Skin of body (tissue), 2 donors: ENCODE results near the gene PRKCH. TPM values are rescaled to one million over a fixed set of nuclear protein-coding genes. Genes with fewer than 3 reads are reported as not detected.

Experiments
- DNase-seq: peaks from one replicate; lab custom pipeline; 2025; lab: John Stamatoyannopoulos, UW
- total RNA-seq: library from RNA; depleted of rRNA; stranded (reverse); fragments of >200 nt; gene quantifications from one replicate; pipeline ENCODE4 v1.2.3, GENCODE V29; 2014

The PRKCH gene
- total RNA-seq: 50.0 TPM

DNA sequence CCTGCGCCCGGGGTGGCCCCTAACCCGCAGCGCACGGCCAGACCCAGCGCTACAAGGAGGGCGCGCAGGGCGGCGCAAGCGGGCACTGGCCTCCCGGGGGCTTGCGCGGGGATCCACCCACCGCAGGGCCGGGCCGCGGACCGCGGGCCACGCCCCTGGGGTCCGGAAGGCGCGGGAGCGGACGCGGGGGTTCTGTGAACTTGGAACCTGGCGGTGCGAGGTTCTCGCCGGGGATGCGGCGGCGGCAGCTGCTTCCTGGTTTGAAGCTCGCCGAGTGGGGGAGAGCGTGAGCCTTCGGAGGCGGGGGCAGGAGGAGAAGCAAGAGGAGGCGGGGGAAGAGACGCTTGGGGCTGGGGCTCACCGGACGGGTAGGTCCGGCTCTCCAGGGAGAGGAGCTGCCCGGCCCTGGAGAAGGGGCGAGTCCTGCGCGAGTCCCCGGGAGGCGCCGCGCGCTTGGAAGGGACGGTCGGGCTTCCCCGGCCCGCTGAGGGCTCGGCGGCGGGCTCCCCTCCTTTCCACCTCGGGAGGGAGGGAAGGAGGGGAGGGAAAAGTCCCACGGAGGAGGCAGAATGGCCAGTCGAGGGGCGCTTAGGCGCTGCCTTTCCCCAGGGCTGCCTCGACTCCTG, at the start of gene PRKCH:
Gene PRKCH, plus strand, starts transcription at position 195 of the 626 bp plus-strand sequence. CDS start 523 bp downstream, outside the sequence.
- peak; percentile 16 for DNase-seq

- no peak for DNase-seq
Measured at GRCh38 chr14:61277232-61277631, 44.1 kb upstream of the PRKCH start.

DNA sequence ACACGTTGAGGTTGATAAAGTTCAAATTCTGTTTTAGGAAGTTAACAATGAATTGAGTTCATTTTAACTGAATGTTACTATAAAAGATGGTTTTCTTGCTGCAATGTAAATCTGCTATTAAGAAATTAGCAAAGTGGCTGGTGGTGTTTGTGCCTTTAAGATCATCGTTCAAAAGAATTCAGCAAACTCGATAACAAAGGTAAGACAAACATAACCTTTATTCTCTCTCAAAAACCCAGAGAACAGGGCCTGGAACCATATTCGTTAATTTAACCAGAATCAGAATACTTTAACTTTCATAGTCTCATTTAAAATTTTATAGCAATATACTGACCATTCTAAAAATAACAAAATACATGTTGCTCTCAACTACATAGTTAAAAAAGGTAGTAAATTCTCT, 43.6 kb upstream of the PRKCH start:
- no peak for DNase-seq

DNA sequence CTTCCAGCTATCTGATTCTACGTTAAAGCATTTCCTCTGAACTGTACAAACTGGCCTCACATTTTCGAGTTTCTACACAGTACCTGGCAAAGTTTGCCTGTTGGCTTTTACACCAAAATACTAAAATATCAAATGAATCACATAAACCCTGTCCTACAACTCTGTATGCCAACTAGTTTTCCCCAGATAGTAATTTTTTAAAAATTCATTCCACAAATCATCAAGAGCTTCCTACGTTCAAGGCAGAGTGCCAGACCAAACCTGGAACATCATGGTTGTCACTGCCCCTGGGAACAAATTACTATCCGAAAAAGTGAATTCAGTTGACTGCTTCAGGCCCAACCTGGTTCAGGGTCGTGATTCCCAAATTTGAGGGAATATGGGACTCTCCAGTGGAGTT, 42.3 kb upstream of the PRKCH start:
- peak; percentile 65 for DNase-seq

GRCh38 chr14:61280092-61280525, 41.3 kb upstream of the PRKCH start:
- DNase-seq: no peak

- DNase-seq: no peak
Measured at GRCh38 chr14:61280526-61281185, 40.7 kb upstream of the PRKCH start.

GRCh38 chr14:61281186-61281947, 40.0 kb upstream of the PRKCH start, which contains the start of gene TMEM30B:
Gene TMEM30B, minus strand, starts transcription at chr14:61281338. Its CDS starts 191 bp downstream, at chr14:61281147.
- peak; percentile 22 for DNase-seq

GRCh38 chr14:61281948-61282275, 39.5 kb upstream of the PRKCH start:
- peak; percentile 72 for DNase-seq

GRCh38 chr14:61282746-61283145, 38.6 kb upstream of the PRKCH start:
- no peak for DNase-seq

- DNase-seq: no peak
Measured at GRCh38 chr14:61284001-61284400, 37.4 kb upstream of the PRKCH start.

DNA sequence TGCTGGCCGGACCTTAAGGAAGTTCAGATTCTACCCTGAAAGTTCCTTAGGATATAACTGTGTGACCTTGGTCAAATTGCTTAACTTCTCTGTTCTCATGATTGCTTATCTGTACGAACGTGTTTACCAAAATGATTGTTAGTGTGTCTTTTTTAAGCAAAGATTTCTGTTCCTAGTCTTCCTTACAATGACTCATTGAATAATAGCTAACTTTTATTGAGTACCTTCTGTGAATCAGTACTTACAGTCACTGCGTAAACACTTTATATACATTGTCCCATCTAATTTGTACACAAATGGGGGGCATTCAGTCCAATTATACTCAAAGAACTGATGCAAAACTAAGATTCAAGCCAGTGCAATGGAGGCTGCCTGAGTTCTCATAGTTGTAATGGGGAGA, 36.0 kb upstream of the PRKCH start:
- no peak for DNase-seq

DNA sequence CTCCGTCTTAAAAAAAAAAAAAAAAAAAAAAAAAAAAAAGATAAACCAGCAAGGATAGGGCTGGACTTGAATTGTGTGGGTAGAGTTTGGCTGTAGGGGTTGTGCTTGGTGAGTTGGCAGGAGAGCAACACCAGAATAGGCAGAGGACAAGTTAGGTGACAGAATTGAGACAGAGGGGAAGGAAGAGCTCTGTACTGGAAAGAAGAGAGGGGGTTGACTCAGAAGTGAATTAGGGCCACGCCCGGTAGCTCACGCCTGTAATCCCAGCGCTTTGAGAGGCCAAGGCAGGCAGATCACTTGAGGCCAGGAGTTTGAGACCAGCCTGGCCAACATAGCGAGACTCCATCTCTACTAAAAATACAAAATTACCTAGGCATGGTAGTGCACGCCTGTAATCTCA, 34.2 kb upstream of the PRKCH start:
- DNase-seq: no peak

- no peak for DNase-seq
Measured at GRCh38 chr14:61288228-61288627, 33.2 kb upstream of the PRKCH start.

GRCh38 chr14:61288720-61289119, 32.7 kb upstream of the PRKCH start:
- no peak for DNase-seq

- no peak for DNase-seq
Measured at GRCh38 chr14:61290701-61291100, 30.7 kb upstream of the PRKCH start.

DNA sequence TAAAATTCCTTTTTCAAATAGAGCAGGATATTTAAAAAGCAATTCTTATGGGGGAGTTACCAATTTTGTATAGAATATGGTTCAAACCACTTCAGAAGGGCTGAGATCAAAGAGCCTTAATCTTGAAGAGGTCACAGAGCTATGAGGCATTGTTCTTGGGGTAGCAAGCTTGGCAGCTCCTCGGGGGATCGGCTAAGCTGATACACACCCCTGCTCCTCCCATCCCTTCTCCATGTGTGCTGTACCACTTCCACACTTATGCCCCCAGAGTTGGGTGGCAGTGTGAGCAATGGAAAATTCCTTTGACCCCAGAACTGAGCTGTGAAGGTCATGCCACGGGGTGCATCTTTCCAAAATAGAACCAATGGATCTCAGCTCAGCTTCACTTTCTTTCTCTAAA, 25.2 kb upstream of the PRKCH start:
- DNase-seq: no peak

DNA sequence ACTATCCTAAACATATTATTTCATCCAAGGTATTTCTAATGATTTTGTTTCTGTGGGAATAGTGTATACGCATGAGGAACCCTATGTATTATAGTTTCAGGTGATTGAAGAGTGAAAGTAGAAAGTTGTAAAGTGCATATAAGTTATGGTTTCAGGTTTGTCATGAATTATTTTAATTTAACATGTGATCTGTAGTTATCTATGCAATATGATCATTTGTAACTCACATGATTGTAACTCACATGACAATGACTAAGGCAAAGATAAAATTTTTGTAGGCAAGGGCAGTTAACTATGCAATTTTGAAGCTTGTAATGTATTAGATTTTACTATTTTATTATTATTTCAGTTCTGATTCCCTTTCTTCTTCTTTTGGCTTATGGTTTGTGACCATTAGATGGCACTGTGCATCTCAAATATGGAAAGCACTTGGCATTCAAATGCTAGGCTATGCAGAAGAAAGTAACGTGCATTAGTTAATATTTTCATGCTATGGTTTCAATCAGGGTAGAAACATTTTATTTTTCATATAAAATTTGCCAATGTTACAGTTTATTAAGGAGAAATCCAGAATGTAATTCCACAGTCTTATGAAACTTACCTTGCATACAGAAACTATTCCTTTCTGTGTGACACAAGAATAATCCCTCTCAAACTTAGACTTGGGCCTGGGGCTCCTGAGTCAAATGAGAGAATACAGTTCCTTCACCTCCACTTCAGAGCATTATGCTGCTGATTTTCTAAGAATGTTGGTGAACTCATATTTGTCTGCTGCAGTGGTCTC, 24.5 kb upstream of the PRKCH start:
- DNase-seq: peak; percentile 23

DNA sequence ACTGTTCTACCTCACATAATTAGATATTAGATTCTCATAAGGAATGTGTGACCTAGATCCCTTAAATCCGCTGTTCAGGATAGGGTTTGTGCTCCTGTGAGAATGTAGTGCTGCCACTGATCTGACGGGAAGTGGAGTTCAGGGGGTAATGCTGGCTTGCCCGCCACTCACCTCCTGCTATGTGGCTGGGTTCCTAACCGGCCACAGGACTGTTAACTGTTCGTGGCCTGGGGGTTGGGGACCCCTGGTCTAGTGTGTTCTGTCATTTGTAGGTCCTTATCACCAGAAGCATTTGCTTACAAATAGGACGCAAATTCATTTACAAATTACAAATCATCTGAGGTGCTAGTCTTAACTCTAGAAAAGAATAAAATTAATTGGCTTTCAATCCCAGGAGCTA, 23.8 kb upstream of the PRKCH start:
- no peak for DNase-seq

- no peak for DNase-seq
Measured at GRCh38 chr14:61298824-61299223, 22.6 kb upstream of the PRKCH start.

DNA sequence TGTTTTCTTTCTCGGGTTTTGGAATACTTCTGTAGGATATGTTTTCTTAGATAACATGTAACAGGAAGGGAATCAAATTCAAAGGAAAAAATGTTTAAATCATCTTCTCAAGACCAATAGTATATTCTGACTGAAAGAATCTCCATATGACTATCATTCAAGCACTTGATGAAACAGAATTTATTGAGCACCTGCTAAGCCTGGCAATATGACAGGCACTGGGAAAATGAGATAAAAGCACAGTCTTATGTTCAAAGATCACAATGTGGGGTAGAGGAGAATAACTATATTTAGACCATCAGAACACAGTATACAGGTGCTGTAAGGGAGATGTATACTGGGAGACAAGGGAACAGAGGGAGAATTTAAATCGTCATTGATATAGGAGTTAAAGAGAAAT, 21.2 kb upstream of the PRKCH start:
- DNase-seq: no peak

DNA sequence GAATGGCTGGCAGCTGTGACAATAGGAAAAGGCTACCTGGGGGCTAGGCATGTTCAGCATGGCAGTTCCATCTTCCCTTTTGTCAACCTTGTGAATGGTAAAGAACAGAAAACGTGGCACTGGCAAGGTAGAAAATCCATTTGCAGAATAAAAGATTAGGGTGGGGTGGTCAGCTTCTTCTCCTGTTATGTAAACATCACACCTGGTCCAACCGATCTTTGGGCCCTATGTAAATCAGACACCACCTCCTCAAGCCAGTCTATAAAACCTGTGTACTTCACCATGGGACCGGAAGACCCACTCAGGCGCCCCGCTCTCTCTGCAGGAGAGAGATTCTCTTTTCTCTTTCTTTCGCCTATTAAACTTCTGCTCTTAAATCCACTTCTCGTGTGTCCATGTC, 20.6 kb upstream of the PRKCH start:
- no peak for DNase-seq

GRCh38 chr14:61304688-61305087, 16.7 kb upstream of the PRKCH start:
- DNase-seq: no peak
